Measurements from ENCODE around the gene CAMSAP2.

Gene CAMSAP2

GRCh38 chr1:200802865-200803512 lies 64.3 kb downstream of the CAMSAP2 start:
- Histone ChIP-seq H3K9ac (ENCODE audit: low read length) (no peak overlapping the region), H3K79me2 (ENCODE audit: insufficient read depth, low read length) (no peaks in the 10 kb centered on the region)

GRCh38 chr1:200805719-200806118 lies 67.0 kb downstream of the CAMSAP2 start:
- Histone ChIP-seq H3K4me2 (ENCODE audit: low read length) (no peak overlapping the region), H3K9me3 (ENCODE audit: low read length) (no peaks in the 10 kb centered on the region), H2AFZ (ENCODE audit: low read length) (no peak overlapping the region), H3K9ac (ENCODE audit: low read length) (no peak overlapping the region), H3K27ac (ENCODE audit: low read depth, low read length, poor library complexity, severe bottlenecking) (no peak overlapping the region), H3K9me2 (ENCODE audit: low read depth, low read length) (no peaks in the 10 kb centered on the region), H4K20me1 (ENCODE audit: insufficient read depth, low read length) (no peaks in the 10 kb centered on the region), H3K4me3 (ENCODE audit: low read depth, low read length, poor library complexity, severe bottlenecking) (no peak overlapping the region), H3K4me1 (ENCODE audit: insufficient read depth, low read length, severe bottlenecking) (no peaks in the 10 kb centered on the region), H3K36me3 (ENCODE audit: insufficient read depth, low read length) (no peaks in the 10 kb centered on the region), H3F3A (ENCODE audit: insufficient read depth, low read length) (no peaks in the 10 kb centered on the region), H3K79me2 (ENCODE audit: insufficient read depth, low read length) (no peaks in the 10 kb centered on the region), H3K27me3 (ENCODE audit: insufficient read depth, low read length) (no peaks in the 10 kb centered on the region; the same call in 1 of the 2 replicates)
- TF ChIP-seq CTCF (IDR thresholded peaks at IDR 0.05; ENCODE audit: low read length), result no peak
- no peak for TF ChIP-seq EZH2 (IDR thresholded peaks at IDR 0.05; ENCODE audit: borderline replicate concordance, low read length)

More at GRCh38 chr1:200802865-200803512, 64.3 kb downstream of the CAMSAP2 start:
- Histone ChIP-seq H4K20me1 (ENCODE audit: insufficient read depth, low read length) (no peaks in the 10 kb centered on the region), H3K9me2 (ENCODE audit: low read depth, low read length) (no peaks in the 10 kb centered on the region), H2AFZ (ENCODE audit: low read length) (no peak overlapping the region), H3K4me1 (ENCODE audit: insufficient read depth, low read length, severe bottlenecking) (no peaks in the 10 kb centered on the region), H3K27ac (ENCODE audit: low read depth, low read length, poor library complexity, severe bottlenecking) (no peak overlapping the region), H3K4me3 (ENCODE audit: low read depth, low read length, poor library complexity, severe bottlenecking) (no peak overlapping the region), H3K9me3 (ENCODE audit: low read length) (no peaks in the 10 kb centered on the region), H3K27me3 (ENCODE audit: insufficient read depth, low read length) (no peaks in the 10 kb centered on the region; the same call in 1 of the 2 replicates), H3F3A (ENCODE audit: insufficient read depth, low read length) (no peaks in the 10 kb centered on the region), H3K36me3 (ENCODE audit: insufficient read depth, low read length) (no peaks in the 10 kb centered on the region), H3K4me2 (ENCODE audit: low read length) (no peak overlapping the region)
- TF ChIP-seq CTCF (IDR thresholded peaks at IDR 0.05; ENCODE audit: low read length) (peak; percentile 95), EZH2 (IDR thresholded peaks at IDR 0.05; ENCODE audit: borderline replicate concordance, low read length) (no peak)

GRCh38 chr1:200808846-200809245 lies 70.2 kb downstream of the CAMSAP2 start:
- Histone ChIP-seq H3K27ac (ENCODE audit: low read depth, low read length, poor library complexity, severe bottlenecking) (no peak overlapping the region), H3K9ac (ENCODE audit: low read length) (no peak overlapping the region), H3K36me3 (ENCODE audit: insufficient read depth, low read length) (no peaks in the 10 kb centered on the region), H3K4me1 (ENCODE audit: insufficient read depth, low read length, severe bottlenecking) (no peaks in the 10 kb centered on the region), H3K4me2 (ENCODE audit: low read length) (no peak overlapping the region), H3K9me2 (ENCODE audit: low read depth, low read length) (no peaks in the 10 kb centered on the region), H3K9me3 (ENCODE audit: low read length) (no peaks in the 10 kb centered on the region), H3K79me2 (ENCODE audit: insufficient read depth, low read length) (no peaks in the 10 kb centered on the region), H2AFZ (ENCODE audit: low read length) (no peak overlapping the region), H3F3A (ENCODE audit: insufficient read depth, low read length) (no peaks in the 10 kb centered on the region), H3K4me3 (ENCODE audit: low read depth, low read length, poor library complexity, severe bottlenecking) (no peak overlapping the region), H3K27me3 (ENCODE audit: insufficient read depth, low read length) (no peaks in the 10 kb centered on the region; the same call in 1 of the 2 replicates), H4K20me1 (ENCODE audit: insufficient read depth, low read length) (no peaks in the 10 kb centered on the region)
- TF ChIP-seq CTCF (IDR thresholded peaks at IDR 0.05; ENCODE audit: low read length) (no peak), EZH2 (IDR thresholded peaks at IDR 0.05; ENCODE audit: borderline replicate concordance, low read length) (no peak)
